GM23338 (cell line): ENCODE results near the gene RECQL5. TPM values are rescaled to one million over a fixed set of nuclear protein-coding genes. Genes with fewer than 3 reads are reported as not detected.

Source experiments
- ATAC-seq: fragments of 200-7000 bp; cut with Tn5 transposase; 3 replicates; pipeline ENCODE4 v1.9.1; 2020
- DNase-seq: peaks from one replicate; pipeline ENCODE4 v3.0.0-alpha.2; 2015; ENCODE audit warnings: low spot score
- H2AFZ ChIP-seq: fragments of 200-600 bp; sonication (generic); 2 replicates; pipeline ENCODE4 v1.8.0; 2016; ENCODE audit warnings: antibody characterized with exemption, mild to moderate bottlenecking, moderate library complexity
- H3F3A ChIP-seq: fragments of 200-600 bp; sonication (generic); replicated peaks from 2 replicates; pipeline ENCODE4 v1.8.0; 2017; ENCODE audit warnings: antibody characterized with exemption, mixed run types, low read depth
- H3K27ac ChIP-seq: fragments of 200-600 bp; sonication (generic); 2 replicates; pipeline ENCODE4 v1.6.1; 2016; ENCODE audit warnings: low read depth
- H3K27me3 ChIP-seq: fragments of 200-600 bp; sonication (generic); 2 replicates; pipeline ENCODE4 v1.8.0; 2016; ENCODE audit warnings: mild to moderate bottlenecking, mixed run types, moderate library complexity; ENCODE audit not compliant: insufficient read depth
- H3K36me3 ChIP-seq: fragments of 200-600 bp; sonication (generic); 2 replicates; pipeline ENCODE4 v1.8.0; 2016; ENCODE audit warnings: mild to moderate bottlenecking; ENCODE audit not compliant: insufficient read depth
- H3K4me1 ChIP-seq: fragments of 200-600 bp; sonication (generic); 2 replicates; pipeline ENCODE4 v1.8.0; 2016; ENCODE audit warnings: mild to moderate bottlenecking, moderate library complexity; ENCODE audit not compliant: insufficient read depth
- H3K4me2 ChIP-seq: fragments of 200-600 bp; sonication (generic); 2 replicates; pipeline ENCODE4 v1.7.1; 2017; ENCODE audit warnings: mixed run types
- H3K4me3 ChIP-seq: fragments of 200-600 bp; sonication (generic); 2 replicates; pipeline ENCODE4 v1.6.1; 2016; ENCODE audit warnings: mixed run types
- H3K79me2 ChIP-seq: fragments of 200-600 bp; sonication (generic); replicated peaks from 2 replicates; pipeline ENCODE4 v1.8.0; 2017; ENCODE audit warnings: mild to moderate bottlenecking; ENCODE audit not compliant: insufficient read depth
- H3K9me2 ChIP-seq: fragments of 200-600 bp; sonication (generic); 2 replicates; pipeline ENCODE4 v1.8.0; 2017; ENCODE audit not compliant: insufficient read depth
- H4K20me1 ChIP-seq: fragments of 200-600 bp; sonication (generic); replicated peaks from 2 replicates; pipeline ENCODE4 v1.8.0; 2017; ENCODE audit warnings: mild to moderate bottlenecking; ENCODE audit not compliant: insufficient read depth
- H3K27ac Mint-ChIP-seq: 2 replicates; pipeline ENCODE4 v1.8.0; 2020; ENCODE audit warnings: inconsistent platforms, mild to moderate bottlenecking, moderate library complexity, mixed read lengths
- H3K27me3 Mint-ChIP-seq: 3 replicates; pipeline ENCODE4 v1.8.0; 2022; ENCODE audit warnings: low read depth, mild to moderate bottlenecking, moderate library complexity, mixed read lengths, inconsistent platforms; ENCODE audit not compliant: insufficient read depth, poor library complexity
- H3K36me3 Mint-ChIP-seq: 3 replicates; pipeline ENCODE4 v1.8.0; 2021; ENCODE audit warnings: low read depth, mild to moderate bottlenecking, inconsistent platforms, moderate library complexity, mixed read lengths
- H3K4me1 Mint-ChIP-seq: 3 replicates; pipeline ENCODE4 v1.8.0; 2020; ENCODE audit warnings: mild to moderate bottlenecking, inconsistent platforms, mixed read lengths
- H3K4me3 Mint-ChIP-seq: 3 replicates; pipeline ENCODE4 v1.8.0; 2021; ENCODE audit warnings: moderate library complexity, mild to moderate bottlenecking, inconsistent platforms, mixed read lengths
- H3K9me3 Mint-ChIP-seq: 3 replicates; pipeline ENCODE4 v1.8.0; 2020; ENCODE audit warnings: moderate library complexity, mild to moderate bottlenecking, inconsistent platforms, mixed read lengths
- CTCF ChIP-seq, 2 experiments: fragments of 200-600 bp in 1 of 2; sonication (generic) in 1 of 2; conservative IDR thresholded peaks; 2 replicates each; pipeline versions ENCODE4 v1.5.1 to v1.6.1; 2016 to 2017; ENCODE audit warnings: antibody characterized with exemption in 2 of 2, low read depth in 2 of 2, mild to moderate bottlenecking in 2 of 2, moderate library complexity in 1 of 2
- ETS1 ChIP-seq: IDR thresholded peaks from 2 replicates; pipeline ENCODE4 v1.6.1; 2016; ENCODE audit warnings: antibody characterized with exemption
- EZH2 ChIP-seq: fragments of 200-600 bp; sonication (generic); IDR thresholded peaks from one replicate; pipeline ENCODE4 v1.8.0; 2017; ENCODE audit warnings: antibody characterized with exemption, mild to moderate bottlenecking, low read depth; ENCODE audit not compliant: unreplicated experiment
- EZH2phosphoT487 ChIP-seq: fragments of 200-600 bp; sonication (generic); IDR thresholded peaks from one replicate; pipeline ENCODE4 v1.8.1; 2018; ENCODE audit warnings: antibody characterized with exemption; ENCODE audit not compliant: unreplicated experiment
- JUNB ChIP-seq: IDR thresholded peaks from one replicate; pipeline ENCODE4 v1.6.1; 2016; ENCODE audit warnings: antibody characterized with exemption; ENCODE audit not compliant: unreplicated experiment
- NANOG ChIP-seq: IDR thresholded peaks from 2 replicates; pipeline ENCODE4 v1.6.1; 2016; ENCODE audit warnings: antibody characterized with exemption, borderline replicate concordance
- ZNF331 ChIP-seq: fragments of 250-450 bp; sonication (Bioruptor Pico); IDR thresholded peaks from 2 replicates; pipeline ENCODE4 v1.5.0; 2020; ENCODE audit warnings: low read depth, mild to moderate bottlenecking, moderate library complexity
- ZNF462 ChIP-seq: fragments of 250-450 bp; sonication (Bioruptor Pico); IDR thresholded peaks from 2 replicates; pipeline ENCODE4 v1.5.0; 2020; ENCODE audit warnings: mild to moderate bottlenecking, moderate library complexity
- polyA plus RNA-seq: library from polyadenylated mRNA; unstranded; fragments of >200 nt; fragmentation: Nextera tagmentation; extraction: Ambion mirVana; gene quantifications from 2 replicates; pipeline ENCODE4 v1.2.1, GENCODE V29; 2016
- total RNA-seq: library from RNA; depleted of rRNA; stranded (reverse); fragments of >200 nt; shearing (Covaris generic); gene quantifications from 2 replicates; pipeline ENCODE4 v1.2.3, GENCODE V29; 2014

RECQL5 gene
- total and polyA plus RNA-seq, 2 experiments from 2014 or later: 20.0 to 23.3 TPM

GRCh38 chr17:75604034-75604695 lies 62.8 kb downstream of the RECQL5 start:
- no peaks in the 10 kb centered on the region for H3K36me3 ChIP-seq
- H3K4me3 Mint-ChIP-seq: no peak overlapping the region
- H3K79me2 ChIP-seq: no peaks in the 10 kb centered on the region
- H4K20me1 ChIP-seq: no peaks in the 10 kb centered on the region
- no peak for DNase-seq
- no peak overlapping the region for H3K4me2 ChIP-seq
- H3K4me3 ChIP-seq: no peak overlapping the region
- no peaks in the 10 kb centered on the region for H3F3A ChIP-seq
- no peaks in the 10 kb centered on the region for H3K27me3 ChIP-seq
- no peaks in the 10 kb centered on the region; the same call in 2 of the 3 replicates for H3K36me3 Mint-ChIP-seq
- H3K27ac ChIP-seq: no peak overlapping the region
- H3K9me3 Mint-ChIP-seq: no peaks in the 10 kb centered on the region
- TF ChIP-seq CTCF (conservative IDR thresholded peaks at IDR 0.05; ENCODE audit: low read depth in 2 of 2) (no peak), ETS1 (no peak), NANOG (no peak), ZNF331 (CRISPR knock-in tag) (no peak), ZNF462 (CRISPR knock-in tag) (no peak), EZH2phosphoT487 (no peak), JUNB (no peak), EZH2 (no peak)
- no peak overlapping the region for H2AFZ ChIP-seq
- no peaks in the 10 kb centered on the region for H3K9me2 ChIP-seq
- ATAC-seq: no peak
- no peak overlapping the region for H3K27ac Mint-ChIP-seq
- H3K4me1 ChIP-seq: no peaks in the 10 kb centered on the region
- H3K27me3 Mint-ChIP-seq: peaks cover 15% of the 10 kb centered on the region
- no peaks in the 10 kb centered on the region for H3K4me1 Mint-ChIP-seq
